A673 (cell line): ENCODE measurements around the gene KLRK1.

Experiments
- EZH2 ChIP-seq: fragments of 200-600 bp; sonication (generic); IDR thresholded peaks from 2 replicates; pipeline ENCODE4 v1.6.1; 2017; ENCODE audit warnings: borderline replicate concordance, low read depth, mild to moderate bottlenecking, mixed read lengths, antibody characterized with exemption, low read length; ENCODE audit not compliant: poor library complexity, severe bottlenecking
- TF ChIP-seq, protein P1 (sequence below): fragments of 300-800, 200-600 bp; sonication (generic); conservative IDR thresholded peaks from 2 replicates; pipeline ENCODE4 v1.5.1; 2017; ENCODE audit warnings: low read depth, mild to moderate bottlenecking, antibody characterized with exemption, low read length, moderate library complexity, mixed read lengths

DNA sequence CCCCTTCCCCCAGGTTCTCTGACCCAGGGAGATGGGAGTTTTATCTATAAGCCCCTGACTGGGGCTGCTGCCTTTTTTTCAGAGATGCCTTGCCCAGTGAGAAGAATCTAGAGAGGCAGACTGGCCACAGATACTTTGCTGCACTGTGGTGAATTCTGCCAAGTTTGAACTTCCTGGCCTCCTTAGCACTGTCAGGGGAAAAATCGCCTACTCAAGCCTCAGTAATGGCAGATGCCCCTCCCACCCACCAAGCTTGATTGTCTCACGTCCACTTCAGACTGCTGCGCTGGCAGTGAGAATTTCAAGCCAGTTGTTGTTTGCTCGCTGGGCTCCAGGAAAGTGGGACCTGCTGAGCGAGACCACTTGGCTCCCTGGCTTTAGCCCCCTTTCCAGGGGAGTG, 31.7 kb downstream of the KLRK1 start:
- TF ChIP-seq, protein P1, sequence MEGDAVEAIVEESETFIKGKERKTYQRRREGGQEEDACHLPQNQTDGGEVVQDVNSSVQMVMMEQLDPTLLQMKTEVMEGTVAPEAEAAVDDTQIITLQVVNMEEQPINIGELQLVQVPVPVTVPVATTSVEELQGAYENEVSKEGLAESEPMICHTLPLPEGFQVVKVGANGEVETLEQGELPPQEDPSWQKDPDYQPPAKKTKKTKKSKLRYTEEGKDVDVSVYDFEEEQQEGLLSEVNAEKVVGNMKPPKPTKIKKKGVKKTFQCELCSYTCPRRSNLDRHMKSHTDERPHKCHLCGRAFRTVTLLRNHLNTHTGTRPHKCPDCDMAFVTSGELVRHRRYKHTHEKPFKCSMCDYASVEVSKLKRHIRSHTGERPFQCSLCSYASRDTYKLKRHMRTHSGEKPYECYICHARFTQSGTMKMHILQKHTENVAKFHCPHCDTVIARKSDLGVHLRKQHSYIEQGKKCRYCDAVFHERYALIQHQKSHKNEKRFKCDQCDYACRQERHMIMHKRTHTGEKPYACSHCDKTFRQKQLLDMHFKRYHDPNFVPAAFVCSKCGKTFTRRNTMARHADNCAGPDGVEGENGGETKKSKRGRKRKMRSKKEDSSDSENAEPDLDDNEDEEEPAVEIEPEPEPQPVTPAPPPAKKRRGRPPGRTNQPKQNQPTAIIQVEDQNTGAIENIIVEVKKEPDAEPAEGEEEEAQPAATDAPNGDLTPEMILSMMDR: no peak
- no peak for TF ChIP-seq EZH2
